Adrenal gland (tissue), 5 donors: ENCODE data around the gene ERC2.

ENCODE experiments used
- POLR2A ChIP-seq, 2 donors: fragments of 450-650 bp; IDR thresholded peaks; one replicate each; pipeline ENCODE4 v1.6.1; 2017; ENCODE audit warnings: antibody characterized with exemption in 2 of 2, mild to moderate bottlenecking in 2 of 2, moderate library complexity in 1 of 2
- TF ChIP-seq, protein P1 (sequence below), 6 experiments: fragments of 450-650 bp in 4 of 6; fragments of 200-600 bp in 2 of 6; sonication (generic) in 1 of 6; IDR thresholded peaks; 1 replicate in 5 of 6; 2 replicates in 1 of 6; pipeline versions ENCODE4 v1.5.1 to v1.8.0; 2016 to 2021; ENCODE audit warnings: antibody characterized with exemption in 6 of 6, mild to moderate bottlenecking in 2 of 6, moderate library complexity in 1 of 6
- donor health status: DM: no; HTN: no; CAD: no.

- no peak for TF ChIP-seq POLR2A (IDR thresholded peaks at IDR 0.05)
- TF ChIP-seq, protein P1, sequence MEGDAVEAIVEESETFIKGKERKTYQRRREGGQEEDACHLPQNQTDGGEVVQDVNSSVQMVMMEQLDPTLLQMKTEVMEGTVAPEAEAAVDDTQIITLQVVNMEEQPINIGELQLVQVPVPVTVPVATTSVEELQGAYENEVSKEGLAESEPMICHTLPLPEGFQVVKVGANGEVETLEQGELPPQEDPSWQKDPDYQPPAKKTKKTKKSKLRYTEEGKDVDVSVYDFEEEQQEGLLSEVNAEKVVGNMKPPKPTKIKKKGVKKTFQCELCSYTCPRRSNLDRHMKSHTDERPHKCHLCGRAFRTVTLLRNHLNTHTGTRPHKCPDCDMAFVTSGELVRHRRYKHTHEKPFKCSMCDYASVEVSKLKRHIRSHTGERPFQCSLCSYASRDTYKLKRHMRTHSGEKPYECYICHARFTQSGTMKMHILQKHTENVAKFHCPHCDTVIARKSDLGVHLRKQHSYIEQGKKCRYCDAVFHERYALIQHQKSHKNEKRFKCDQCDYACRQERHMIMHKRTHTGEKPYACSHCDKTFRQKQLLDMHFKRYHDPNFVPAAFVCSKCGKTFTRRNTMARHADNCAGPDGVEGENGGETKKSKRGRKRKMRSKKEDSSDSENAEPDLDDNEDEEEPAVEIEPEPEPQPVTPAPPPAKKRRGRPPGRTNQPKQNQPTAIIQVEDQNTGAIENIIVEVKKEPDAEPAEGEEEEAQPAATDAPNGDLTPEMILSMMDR (IDR thresholded peaks at IDR 0.05), result no peak
Measured at GRCh38 chr3:55812394-55813013, 655.8 kb downstream of the ERC2 start.
